Measurements from ENCODE around the gene RPS6KA2.

Gene RPS6KA2

DNA sequence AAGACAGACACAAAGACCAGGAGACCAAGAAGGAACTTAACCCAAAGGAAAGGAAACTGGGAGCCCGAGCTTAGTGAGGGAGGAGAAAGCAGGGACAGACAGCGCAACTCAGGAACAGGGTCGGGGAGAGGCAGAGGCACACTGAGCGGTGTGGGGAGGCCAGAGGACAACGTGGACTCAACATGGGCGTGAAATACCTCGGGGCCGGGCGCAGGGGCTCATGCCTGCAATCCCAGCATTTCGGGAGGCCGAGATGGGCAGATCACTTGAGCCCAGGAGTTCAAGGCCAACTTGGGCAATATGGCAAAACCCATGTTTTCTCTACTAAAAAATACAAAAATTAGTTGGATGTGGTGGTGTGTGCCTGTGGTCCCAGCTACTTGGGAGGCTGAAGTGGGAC, 5.7 kb upstream of the RPS6KA2 start:
- DNase-seq (ENCODE audit: low read depth): no peak
- no peak overlapping the region for H3K4me3 ChIP-seq (replicated peaks; ENCODE audit: low read depth, low read length)
- TF ChIP-seq CTCF (IDR thresholded peaks at IDR 0.05; ENCODE audit: low read length, missing control alignments): no peak

DNA sequence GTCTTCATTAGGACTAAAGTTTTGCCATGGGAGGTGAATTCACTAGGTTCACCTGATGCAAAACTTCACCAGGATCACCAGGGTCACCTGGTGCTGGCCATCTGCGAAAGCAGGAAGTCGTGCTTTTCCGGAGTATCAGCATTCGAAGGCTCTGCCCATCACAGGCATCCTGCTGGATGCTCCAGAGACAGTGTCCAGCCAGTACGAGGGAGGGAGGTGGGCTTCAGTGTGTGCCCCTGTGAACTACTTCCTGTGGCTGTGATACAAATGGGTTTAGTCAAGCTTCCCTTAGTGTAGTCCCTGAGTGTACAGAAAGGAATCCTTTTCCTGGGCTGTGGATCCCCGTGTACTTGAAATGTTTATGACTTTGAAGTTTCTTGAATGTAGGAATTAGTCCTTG, 3.4 kb upstream of the RPS6KA2 start:
- no peak for DNase-seq (ENCODE audit: low read depth)
- TF ChIP-seq CTCF (IDR thresholded peaks at IDR 0.05; ENCODE audit: low read length, missing control alignments): no peak
- no peak overlapping the region for H3K4me3 ChIP-seq (replicated peaks; ENCODE audit: low read depth, low read length)

GRCh38 chr6:166629628-166630027, 2.6 kb upstream of the RPS6KA2 start:
- peak; percentile 38 for DNase-seq (ENCODE audit: low read depth)
- H3K4me3 ChIP-seq (replicated peaks; ENCODE audit: low read depth, low read length): no peak overlapping the region

GRCh38 chr6:166627875-166628801, 1.1 kb upstream of the RPS6KA2 start:
- peak overlapping the region; percentile 63 for H3K4me3 ChIP-seq (replicated peaks; ENCODE audit: low read depth, low read length)
- DNase-seq (ENCODE audit: low read depth): peak; percentile 50
- TF ChIP-seq CTCF (IDR thresholded peaks at IDR 0.05; ENCODE audit: low read length, missing control alignments): no peak

More at GRCh38 chr6:166629628-166630027, 2.6 kb upstream of the RPS6KA2 start:
- TF ChIP-seq CTCF (IDR thresholded peaks at IDR 0.05; ENCODE audit: low read length, missing control alignments): no peak

DNA sequence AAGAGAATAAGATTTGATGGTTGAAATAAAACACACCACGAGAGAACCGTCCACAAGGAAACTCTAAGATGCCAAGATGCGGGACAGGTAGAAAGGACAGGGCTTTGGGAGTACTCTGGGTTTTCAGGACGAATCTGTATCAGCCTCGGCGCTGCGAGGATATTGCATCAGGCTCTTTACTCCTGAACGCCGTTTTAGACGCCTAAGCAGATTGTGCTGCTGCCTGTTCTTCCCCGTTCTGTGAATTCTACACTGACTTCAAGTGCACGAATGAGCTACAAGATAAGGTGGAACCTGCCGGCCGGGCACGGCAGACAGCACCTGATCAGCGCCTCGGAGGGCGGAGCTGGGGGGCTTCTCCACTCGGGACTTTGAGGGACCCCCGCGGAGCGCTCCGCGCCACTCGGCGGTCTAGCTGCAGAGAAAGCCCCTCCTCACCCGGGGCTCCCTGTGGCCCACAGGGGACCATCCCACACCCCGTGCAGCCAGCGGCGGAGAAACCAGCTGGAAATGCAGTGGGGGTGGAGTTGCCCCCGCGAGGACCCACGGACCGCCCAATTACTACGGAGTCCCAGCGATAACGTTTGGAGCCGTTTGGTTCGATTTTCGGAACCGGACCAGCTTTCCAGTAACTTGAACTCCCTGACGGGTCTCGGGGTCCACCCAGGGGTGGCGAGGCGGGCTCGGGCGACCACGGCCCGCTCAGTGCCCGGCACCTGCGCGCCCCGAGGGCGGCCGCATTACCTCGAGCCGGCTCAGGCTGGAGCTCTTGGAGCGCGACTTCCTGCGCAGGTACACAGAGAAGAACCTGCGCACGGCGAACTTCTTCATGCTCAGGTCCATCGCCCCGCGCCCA, 646 bp downstream of the RPS6KA2 start:
- peak; percentile 51 for DNase-seq (ENCODE audit: low read depth)
- TF ChIP-seq CTCF (IDR thresholded peaks at IDR 0.05; ENCODE audit: low read length, missing control alignments): no peak
- H3K4me3 ChIP-seq (replicated peaks; ENCODE audit: low read depth, low read length): peak overlapping the region; percentile 87

GRCh38 chr6:166625356-166625755, 1.7 kb downstream of the RPS6KA2 start:
- peak overlapping the region; percentile 87 for H3K4me3 ChIP-seq (replicated peaks; ENCODE audit: low read depth, low read length)
- no peak for TF ChIP-seq CTCF (IDR thresholded peaks at IDR 0.05; ENCODE audit: low read length, missing control alignments)

More at GRCh38 chr6:166625356-166625755, 1.7 kb downstream of the RPS6KA2 start:
- peak; percentile 88 for DNase-seq (ENCODE audit: low read depth)
